NCI-H460 (cell line): Measurements from ENCODE around the gene TIAM2. TPM values are rescaled to one million over a fixed set of nuclear protein-coding genes. Genes with fewer than 3 reads are reported as not detected.

ENCODE experiments used
- DNase-seq: peaks from one replicate; pipeline ENCODE4 v3.0.0-alpha.2; 2016; ENCODE audit warnings: low read depth; ENCODE audit errors: extremely low read depth
- total RNA-seq: library from RNA; depleted of rRNA; stranded (reverse); fragments of >200 nt; shearing (Covaris generic); gene quantifications from 2 replicates; pipeline ENCODE4 v1.2.3, GENCODE V29; 2014

Gene TIAM2
- total RNA-seq, 1 experiment from 2014 or later, result 2.8 TPM

DNA sequence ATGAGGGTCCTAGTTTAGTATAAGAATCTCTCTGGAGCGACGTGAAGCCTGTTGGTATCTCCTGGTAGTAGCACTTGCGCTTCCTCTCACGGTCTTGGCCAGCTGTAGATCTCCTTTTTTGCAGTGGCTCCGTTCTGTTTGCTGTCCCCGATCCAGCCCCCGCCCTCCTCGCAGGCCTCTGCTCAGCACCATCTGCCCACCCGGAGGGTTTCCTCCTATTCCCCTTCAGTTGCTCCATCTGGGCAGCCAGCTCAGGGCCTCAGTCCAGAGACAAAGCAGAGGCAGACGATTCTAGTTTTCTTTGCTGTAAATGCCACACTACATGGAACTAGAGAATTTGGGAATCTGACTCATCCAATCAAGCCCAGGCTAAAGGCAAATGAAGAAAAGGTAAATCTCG is 126.6 kb downstream of the TIAM2 start:
- DNase-seq, result no peak

DNA sequence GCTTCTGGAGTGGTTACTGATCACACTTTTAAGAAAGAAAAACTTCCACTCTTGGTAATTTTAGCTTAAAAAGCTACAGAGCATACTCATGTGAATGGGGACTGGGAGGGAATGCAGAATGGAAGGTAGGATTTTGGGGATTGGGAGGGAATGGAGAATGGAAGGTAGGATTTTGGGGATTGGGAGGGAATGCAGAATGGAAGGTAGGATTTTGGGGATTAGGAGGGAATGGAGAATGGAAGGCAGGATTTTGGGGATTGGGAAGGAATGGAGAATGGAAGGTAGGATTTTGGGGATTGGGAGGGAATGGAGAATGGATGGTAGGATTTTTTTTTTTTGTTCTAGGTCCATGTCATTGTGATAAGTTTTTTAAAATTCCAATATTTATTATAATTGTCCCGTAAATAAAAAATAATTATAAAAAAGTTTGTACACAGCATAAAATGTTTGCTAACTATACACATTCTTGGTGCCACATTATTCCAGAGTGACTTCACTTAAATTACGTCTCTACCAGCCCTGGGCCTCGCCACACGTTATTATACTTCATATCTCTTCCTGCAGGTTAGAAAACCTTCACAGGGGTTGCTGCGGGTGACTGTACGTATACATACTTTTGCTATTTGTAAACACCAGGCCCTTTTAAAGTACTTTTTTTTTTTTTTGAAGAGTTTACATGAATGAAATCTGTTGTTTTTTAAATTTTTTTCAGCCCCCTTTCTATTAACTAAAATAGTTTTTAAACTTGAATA is 127.3 kb downstream of the TIAM2 start:
- DNase-seq, result no peak

GRCh38 chr6:155123520-155123919 is 128.4 kb downstream of the TIAM2 start:
- no peak for DNase-seq

GRCh38 chr6:155125906-155126305 is 130.8 kb downstream of the TIAM2 start:
- no peak for DNase-seq

DNA sequence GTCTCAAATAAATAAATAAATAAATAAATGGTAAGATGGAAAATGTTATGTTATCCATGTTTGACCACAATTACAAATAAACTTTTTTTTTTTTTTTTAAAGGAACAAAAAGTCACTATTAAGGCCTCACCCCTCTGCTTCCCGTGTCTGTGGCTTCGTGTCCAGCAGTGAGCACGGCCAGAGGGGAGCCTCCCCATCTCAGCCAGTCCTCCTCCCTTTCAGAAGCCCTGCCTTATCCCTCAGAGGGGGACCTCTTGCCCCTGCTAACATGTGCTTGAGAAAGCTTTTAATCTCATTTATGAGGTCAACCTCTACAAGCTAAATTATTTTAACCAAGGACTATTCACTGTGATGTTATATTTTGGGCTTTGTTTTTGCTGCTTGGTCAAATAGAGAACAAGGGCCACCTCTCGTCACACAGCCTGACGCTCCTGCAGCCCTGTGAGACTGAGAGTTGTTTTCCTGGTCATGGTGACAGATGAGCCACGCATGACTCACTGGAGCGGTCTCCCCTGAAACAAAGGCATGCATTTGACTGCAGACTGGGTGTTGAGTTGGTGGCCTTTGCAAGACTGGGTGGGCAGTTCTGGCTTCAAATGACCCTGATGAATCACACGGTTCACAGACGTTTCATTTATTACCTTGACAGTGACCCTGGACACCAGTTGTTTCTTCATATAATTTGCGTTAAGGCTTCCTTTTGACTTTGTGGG is 131.8 kb downstream of the TIAM2 start:
- peak; percentile 39 for DNase-seq

DNA sequence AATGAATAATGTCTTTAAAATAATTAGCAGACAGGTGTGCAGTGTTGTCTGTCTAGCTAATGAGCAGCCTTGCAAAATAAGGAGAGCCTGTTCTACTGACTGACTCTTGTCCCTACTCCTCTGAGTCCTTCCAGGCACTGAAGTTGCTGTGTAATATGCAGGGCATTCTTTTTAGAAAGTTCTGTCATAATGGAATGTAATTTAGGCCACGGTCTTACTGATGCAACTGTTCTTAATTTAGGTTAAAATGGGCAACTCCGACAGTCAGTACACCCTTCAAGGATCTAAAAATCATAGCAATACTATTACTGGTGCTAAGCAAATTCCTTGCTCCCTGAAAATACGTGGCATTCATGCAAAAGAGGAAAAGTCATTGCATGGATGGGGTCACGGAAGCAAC is 133.9 kb downstream of the TIAM2 start:
- no peak for DNase-seq

GRCh38 chr6:155129744-155130143 is 134.6 kb downstream of the TIAM2 start:
- no peak for DNase-seq

DNA sequence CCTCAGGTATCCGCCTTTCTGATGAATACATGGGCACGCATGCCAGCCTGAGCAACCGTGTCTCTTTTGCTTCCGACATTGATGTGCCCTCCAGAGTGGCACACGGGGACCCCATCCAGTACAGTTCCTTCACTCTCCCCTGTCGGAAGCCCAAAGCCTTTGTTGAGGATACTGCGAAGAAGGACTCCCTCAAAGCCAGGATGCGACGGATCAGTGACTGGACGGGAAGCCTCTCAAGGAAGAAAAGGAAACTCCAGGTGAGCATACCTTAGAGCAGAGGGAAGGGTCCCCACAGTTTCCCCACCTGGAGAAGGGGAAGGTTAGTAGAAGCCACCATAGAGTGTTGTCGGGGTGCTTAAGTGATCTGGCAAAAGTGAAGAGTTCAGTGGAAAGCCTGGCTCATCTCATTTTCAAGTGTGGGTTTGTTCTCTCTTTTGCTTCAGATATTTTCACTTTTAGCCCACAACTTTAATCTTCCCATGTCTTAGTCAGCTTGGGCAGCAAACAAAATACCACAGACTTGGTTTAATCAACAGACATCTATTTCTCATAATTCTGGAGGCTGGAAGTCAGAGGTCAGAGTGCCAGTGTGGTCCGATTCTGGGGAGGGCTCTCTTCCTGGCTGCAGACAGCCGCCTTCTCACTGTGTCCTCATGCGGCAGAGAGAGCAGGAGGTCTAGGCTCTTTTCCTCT is 135.2 kb downstream of the TIAM2 start:
- no peak for DNase-seq

GRCh38 chr6:155132617-155133016 is 137.5 kb downstream of the TIAM2 start:
- DNase-seq, result no peak

DNA sequence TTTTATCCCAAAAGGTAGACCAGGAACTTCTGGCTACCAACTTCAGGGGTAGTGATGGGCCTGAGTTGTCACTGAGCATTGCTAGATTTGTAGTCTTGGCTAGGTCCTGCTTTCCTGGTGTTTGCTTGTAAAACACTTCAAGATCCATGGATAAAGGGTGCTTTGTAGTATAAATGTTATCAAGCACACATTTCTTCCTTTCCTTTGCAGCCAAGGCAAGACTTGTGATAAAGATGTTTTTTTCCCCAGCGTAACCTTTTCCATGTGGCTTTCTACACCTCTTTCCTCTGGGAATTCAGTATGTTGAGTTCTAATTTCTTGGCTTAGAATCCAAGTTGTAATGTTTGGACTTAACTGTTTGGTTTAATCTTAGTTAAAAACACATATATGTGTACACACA is 145.9 kb downstream of the TIAM2 start:
- no peak for DNase-seq

DNA sequence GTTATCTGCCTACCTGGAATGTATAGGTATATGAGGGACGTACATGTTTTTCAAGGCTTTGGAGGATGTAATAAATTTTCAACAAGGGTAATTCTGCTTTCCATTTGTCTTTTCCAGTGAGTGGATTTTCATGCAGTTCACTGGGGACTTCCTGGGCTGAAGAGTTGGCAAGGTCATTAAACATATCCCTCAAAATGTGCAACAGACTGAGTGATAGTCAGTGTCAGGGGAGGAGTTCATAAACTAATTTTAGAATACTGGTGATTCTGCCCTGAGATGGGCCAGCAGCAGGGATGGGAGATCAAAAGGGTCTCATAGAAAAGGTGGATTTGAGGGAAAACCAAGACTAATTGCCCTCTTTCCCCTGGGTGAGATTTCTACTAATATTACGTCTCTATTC is 146.4 kb downstream of the TIAM2 start:
- no peak for DNase-seq

GRCh38 chr6:155142168-155143028 is 147.3 kb downstream of the TIAM2 start:
- DNase-seq, result no peak

- no peak for DNase-seq
Measured at GRCh38 chr6:155143029-155143577, 148.0 kb downstream of the TIAM2 start.

- no peak for DNase-seq
Measured at GRCh38 chr6:155143578-155144106, 148.5 kb downstream of the TIAM2 start.

DNA sequence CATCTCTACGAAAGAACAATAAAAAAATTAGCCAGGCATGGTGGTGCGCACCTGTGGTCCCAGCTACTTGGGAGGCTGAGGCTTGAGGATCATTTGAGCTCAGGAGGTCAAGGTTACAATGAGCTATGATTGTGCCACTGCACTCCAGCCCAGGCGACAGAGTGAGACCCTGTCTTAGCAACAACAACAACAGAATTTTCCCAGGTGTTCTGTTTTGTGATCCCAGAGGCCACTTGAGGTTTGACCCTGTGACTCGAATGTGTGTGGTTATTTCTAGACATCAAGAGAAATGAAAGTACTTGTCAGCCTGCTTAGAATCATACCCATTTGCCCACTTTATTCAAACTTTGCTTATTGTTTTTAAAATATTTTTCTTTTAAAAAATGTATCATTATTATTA is 151.1 kb downstream of the TIAM2 start:
- no peak for DNase-seq

DNA sequence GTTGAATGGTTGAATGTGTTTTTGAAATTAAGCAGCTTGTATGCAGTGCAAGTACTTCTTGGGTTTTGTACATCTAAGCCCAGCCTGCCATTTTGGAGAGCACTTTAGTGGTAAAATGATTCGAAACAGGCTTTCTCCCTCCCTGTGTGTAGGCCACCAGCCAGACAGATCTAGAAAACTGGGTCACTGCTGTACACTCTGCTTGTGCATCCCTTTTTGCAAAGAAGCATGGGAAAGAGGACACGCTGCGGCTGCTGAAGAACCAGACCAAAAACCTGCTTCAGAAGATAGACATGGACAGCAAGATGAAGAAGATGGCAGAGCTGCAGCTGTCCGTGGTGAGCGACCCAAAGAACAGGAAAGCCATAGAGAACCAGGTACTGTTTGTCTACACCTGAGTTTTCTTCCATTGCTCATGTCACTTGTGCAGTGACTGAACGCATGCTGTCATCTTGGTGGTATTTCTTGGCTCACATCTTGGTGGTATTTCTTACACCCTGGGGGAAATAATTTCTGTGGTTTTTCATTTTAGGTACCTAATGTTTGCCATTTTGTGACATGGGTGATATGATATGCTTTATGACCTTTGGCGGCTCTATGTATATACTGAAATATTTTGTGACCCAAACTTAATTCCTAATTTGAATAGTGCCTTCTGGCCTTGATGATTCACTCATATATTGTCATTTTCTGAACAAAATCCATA is 153.0 kb downstream of the TIAM2 start:
- DNase-seq, result no peak

GRCh38 chr6:155150967-155151671 is 156.0 kb downstream of the TIAM2 start:
- no peak for DNase-seq

- DNase-seq, result no peak
Measured at GRCh38 chr6:155152211-155153076, 157.3 kb downstream of the TIAM2 start.
